Measurements from ENCODE around the gene GRIN2C.

The GRIN2C gene

DNA sequence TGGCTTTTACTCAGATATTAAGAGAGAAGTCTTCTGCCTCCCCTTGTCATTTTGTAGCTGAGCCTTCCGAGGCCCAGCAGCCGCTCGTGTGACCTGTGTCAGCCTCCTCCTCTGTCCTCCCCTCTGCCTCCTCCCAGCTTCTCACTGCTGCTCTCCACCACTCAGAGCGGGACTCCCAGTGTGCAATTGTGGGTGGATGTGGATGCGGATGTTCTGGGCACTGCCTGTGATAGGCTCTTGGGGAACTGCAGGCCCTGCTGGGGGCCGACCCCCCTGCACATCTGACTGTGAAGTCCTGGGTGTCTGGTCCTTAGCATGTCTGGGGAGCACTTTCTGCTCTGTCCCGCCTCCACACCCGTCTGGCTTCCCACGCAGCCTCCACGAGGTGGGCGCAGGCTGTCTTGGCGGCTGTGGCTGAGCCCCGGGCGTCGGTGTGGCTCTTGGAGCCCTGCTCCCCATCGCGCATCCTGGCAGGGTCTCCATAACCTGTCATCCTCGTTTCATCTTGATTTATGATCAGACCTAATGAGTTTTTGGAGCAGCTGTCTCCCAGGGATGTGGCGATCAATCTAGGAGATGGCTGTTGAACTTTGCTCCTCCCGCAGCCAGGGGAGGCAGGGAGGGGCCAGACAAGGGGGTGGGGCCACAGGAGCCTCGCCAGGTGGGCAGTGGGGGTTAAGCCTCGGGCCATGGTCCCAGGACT is 28.1 kb downstream of the GRIN2C start:
- DNase-seq (ENCODE audit: low read depth) = no peak
- H3K4me3 ChIP-seq (ENCODE audit: low read depth, low read length) = no peak overlapping the region

DNA sequence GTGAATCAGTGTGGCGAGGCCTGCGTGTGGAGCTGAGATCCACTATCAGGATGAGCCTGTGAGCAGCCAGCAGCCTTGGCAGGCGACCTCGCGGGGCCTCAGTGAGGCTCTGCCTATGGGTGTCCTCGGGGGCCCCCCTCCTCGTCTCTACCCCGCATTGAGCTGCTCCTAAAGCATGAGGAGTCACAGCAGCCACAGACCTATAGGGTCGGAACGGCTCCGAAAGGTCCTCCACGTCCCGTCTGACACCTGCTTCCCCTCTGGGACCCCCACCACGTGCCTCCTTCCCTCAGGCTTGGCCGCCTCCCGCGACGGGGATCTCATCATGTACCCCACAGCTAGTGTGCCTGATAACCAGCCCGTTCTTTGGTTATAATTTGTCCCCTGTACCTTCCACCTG is 28.8 kb downstream of the GRIN2C start:
- no peak overlapping the region for H3K4me3 ChIP-seq (ENCODE audit: low read depth, low read length)
- no peak for DNase-seq (ENCODE audit: low read depth)

- no peak overlapping the region for H3K4me3 ChIP-seq (ENCODE audit: low read depth, low read length)
- DNase-seq (ENCODE audit: low read depth) = no peak
Observed at GRCh38 chr17:74827800-74828199, 31.9 kb downstream of the GRIN2C start.

- no peak overlapping the region for H3K4me3 ChIP-seq (ENCODE audit: low read depth, low read length)
- no peak for DNase-seq (ENCODE audit: low read depth)
Observed at GRCh38 chr17:74825952-74826719, 33.5 kb downstream of the GRIN2C start.

DNA sequence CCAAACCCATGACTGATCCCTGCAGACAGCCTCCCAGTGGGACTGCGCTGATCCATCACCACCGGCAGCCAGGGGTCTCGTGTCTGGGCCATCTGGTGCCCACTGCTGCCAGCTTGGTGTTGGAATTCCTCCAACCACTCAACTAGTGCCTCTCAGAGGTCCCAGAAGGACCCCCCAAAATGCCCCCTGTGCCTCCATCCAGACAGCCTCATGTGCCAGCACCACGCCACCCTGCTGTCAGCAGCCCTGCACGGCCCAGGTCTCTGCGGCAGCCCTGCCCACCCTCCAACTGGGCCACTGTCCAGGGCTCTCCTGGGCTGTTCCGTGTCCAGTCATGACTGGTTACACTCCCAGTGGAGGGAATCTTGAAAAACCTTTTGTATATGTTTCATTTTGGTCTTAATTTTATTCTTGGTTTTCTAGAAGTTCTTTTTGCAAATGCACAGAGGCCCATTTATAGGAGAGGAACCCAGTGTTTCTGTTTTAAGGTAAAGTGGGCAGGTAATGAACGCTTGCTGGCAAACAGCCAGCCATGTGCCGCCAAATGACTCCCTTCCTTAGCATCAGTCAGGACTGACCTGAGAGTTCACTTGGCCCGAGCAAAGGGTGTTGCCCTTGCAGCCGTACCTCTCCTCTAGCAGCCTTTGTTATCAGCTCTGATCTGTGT is 34.6 kb downstream of the GRIN2C start:
- DNase-seq (ENCODE audit: low read depth) = no peak
- no peak overlapping the region for H3K4me3 ChIP-seq (ENCODE audit: low read depth, low read length)

GRCh38 chr17:74822939-74823367 is 36.7 kb downstream of the GRIN2C start:
- no peak for DNase-seq (ENCODE audit: low read depth)
- H3K4me3 ChIP-seq (ENCODE audit: low read depth, low read length) = no peak overlapping the region

- DNase-seq (ENCODE audit: low read depth) = no peak
- H3K4me3 ChIP-seq (ENCODE audit: low read depth, low read length) = no peak overlapping the region
Observed at GRCh38 chr17:74822335-74822938, 37.2 kb downstream of the GRIN2C start.

GRCh38 chr17:74821655-74822334 is 37.9 kb downstream of the GRIN2C start:
- DNase-seq (ENCODE audit: low read depth) = no peak
- no peak overlapping the region for H3K4me3 ChIP-seq (ENCODE audit: low read depth, low read length)

GRCh38 chr17:74819801-74820436 is 39.8 kb downstream of the GRIN2C start:
- DNase-seq (ENCODE audit: low read depth) = no peak
- H3K4me3 ChIP-seq (ENCODE audit: low read depth, low read length) = no peak overlapping the region

- no peak for DNase-seq (ENCODE audit: low read depth)
- no peak overlapping the region for H3K4me3 ChIP-seq (ENCODE audit: low read depth, low read length)
Observed at GRCh38 chr17:74818291-74818938, 41.3 kb downstream of the GRIN2C start.

- DNase-seq (ENCODE audit: low read depth) = no peak
- no peak overlapping the region for H3K4me3 ChIP-seq (ENCODE audit: low read depth, low read length)
Observed at GRCh38 chr17:74816905-74817620, 42.6 kb downstream of the GRIN2C start.

DNA sequence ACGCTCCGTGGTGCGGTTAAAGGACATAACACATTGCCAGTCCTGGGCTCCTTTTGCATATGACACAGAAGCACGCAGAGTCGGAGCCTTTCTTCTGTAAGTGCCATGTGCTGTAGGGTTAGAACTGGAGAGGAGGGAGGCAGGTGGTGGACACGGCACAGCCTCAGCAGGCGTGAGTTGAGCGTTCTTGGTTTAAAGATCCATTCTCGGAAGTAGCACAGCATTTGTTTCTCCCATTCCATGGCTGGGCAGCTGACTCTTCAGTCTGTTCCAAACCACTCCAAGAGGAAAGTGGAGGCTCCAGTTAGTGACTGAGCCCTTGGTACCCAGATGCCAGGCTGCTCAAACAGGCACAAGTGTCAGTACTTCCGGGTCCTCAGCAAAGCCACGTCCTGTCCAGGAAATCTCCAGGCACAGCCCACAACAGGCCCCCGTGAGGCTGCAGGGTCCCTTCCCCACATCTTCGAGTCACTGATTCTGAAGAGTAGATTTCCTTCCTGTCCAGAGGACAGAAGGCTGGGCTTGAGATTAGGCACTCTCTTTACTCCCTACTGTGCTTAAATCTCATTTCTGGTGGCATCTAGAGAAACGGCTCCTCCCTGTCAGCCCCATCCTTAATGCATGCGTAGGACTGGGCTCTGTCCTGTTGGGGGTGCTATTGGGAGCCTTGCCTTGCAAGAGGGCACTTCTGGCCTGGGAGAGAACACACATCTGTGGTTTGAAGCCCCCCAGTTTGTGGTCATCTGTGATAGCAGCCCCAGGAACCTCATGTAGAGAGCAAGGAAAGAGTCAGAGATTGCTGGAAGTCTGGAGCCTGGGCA is 43.9 kb downstream of the GRIN2C start:
- no peak for DNase-seq (ENCODE audit: low read depth)

DNA sequence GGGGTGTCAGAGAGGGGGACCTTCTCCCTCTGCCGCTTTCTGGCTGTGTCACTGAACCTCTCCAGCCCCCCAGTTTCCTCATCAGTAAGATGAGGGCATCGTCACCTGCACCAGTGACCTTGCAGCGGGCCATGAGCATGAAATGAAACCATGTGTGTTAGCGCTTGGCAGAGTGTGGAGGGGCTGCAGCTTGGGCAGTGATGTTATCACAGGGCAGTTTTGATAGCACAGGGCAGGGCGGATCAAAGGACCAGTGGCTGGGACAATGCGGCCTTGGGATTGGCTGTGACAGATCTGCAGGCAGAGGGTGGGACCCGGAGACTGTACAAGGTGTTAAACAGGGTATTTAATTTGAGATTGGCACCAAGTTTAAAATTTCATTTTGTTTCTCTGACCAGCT is 44.6 kb downstream of the GRIN2C start:
- no peak for DNase-seq (ENCODE audit: low read depth)
- no peak overlapping the region for H3K4me3 ChIP-seq (ENCODE audit: low read depth, low read length)

More for the DNA sequence above, 43.9 kb downstream of the GRIN2C start:
- H3K4me3 ChIP-seq (ENCODE audit: low read depth, low read length) = no peak overlapping the region

- DNase-seq (ENCODE audit: low read depth) = no peak
Observed at GRCh38 chr17:74814453-74814852, 45.2 kb downstream of the GRIN2C start.

GRCh38 chr17:74812109-74813009 is 47.3 kb downstream of the GRIN2C start:
- DNase-seq (ENCODE audit: low read depth) = no peak
- no peak overlapping the region for H3K4me3 ChIP-seq (ENCODE audit: low read depth, low read length)

More at GRCh38 chr17:74814453-74814852, 45.2 kb downstream of the GRIN2C start:
- H3K4me3 ChIP-seq (ENCODE audit: low read depth, low read length) = no peak overlapping the region
